ENCODE measurements around the gene ACRBP.
"Not testable (repeated sequence)": the region's sequence is repeated elsewhere in the genome, so short reads cannot be mapped to it uniquely, and the experiment has no call there.

ACRBP gene

GRCh38 chr12:6614513-6615172 lies 32.6 kb downstream of the ACRBP start:
- no peak for DNase-seq (ENCODE audit: low read depth in 2 of 2)

- peak; percentile 80 to 83 for DNase-seq (ENCODE audit: low read depth in 2 of 2)
Measured at GRCh38 chr12:6613776-6614512, 33.3 kb downstream of the ACRBP start.

- no peak for DNase-seq (ENCODE audit: low read depth in 2 of 2)
Measured at GRCh38 chr12:6613015-6613775, 34.0 kb downstream of the ACRBP start.

- DNase-seq (ENCODE audit: low read depth in 2 of 2): no peak
Measured at GRCh38 chr12:6612652-6613014, 34.6 kb downstream of the ACRBP start.

- no peak for DNase-seq (ENCODE audit: low read depth in 2 of 2)
Measured at GRCh38 chr12:6612247-6612646, 35.0 kb downstream of the ACRBP start.

- DNase-seq (ENCODE audit: low read depth in 2 of 2): no peak
Measured at GRCh38 chr12:6608592-6609281, 38.5 kb downstream of the ACRBP start.

- DNase-seq (ENCODE audit: low read depth in 2 of 2): no peak
Measured at GRCh38 chr12:6607751-6608591, 39.3 kb downstream of the ACRBP start.

- no peak for DNase-seq (ENCODE audit: low read depth in 2 of 2)
Measured at GRCh38 chr12:6606331-6607131, 40.7 kb downstream of the ACRBP start.

- DNase-seq (ENCODE audit: low read depth in 2 of 2): no peak
Measured at GRCh38 chr12:6605421-6606330, 41.6 kb downstream of the ACRBP start.

- DNase-seq (ENCODE audit: low read depth in 2 of 2): no peak
Measured at GRCh38 chr12:6604259-6605029, 42.8 kb downstream of the ACRBP start.

- no peak for DNase-seq (ENCODE audit: low read depth in 2 of 2)
Measured at GRCh38 chr12:6603095-6603567, 44.1 kb downstream of the ACRBP start.

- no peak for DNase-seq (ENCODE audit: low read depth in 2 of 2)
Measured at GRCh38 chr12:6602526-6602925, 44.7 kb downstream of the ACRBP start.

GRCh38 chr12:6595673-6596072 lies 51.6 kb downstream of the ACRBP start:
- not testable (repeated sequence) for DNase-seq (ENCODE audit: low read depth in 2 of 2)

GRCh38 chr12:6592087-6592486 lies 55.1 kb downstream of the ACRBP start:
- DNase-seq (ENCODE audit: low read depth in 2 of 2): no peak
